K562 (cell line): Measurements from ENCODE around the gene PRTN3. TPM values are rescaled to one million over a fixed set of nuclear protein-coding genes. Genes with fewer than 3 reads are reported as not detected.
A peak's percentile ranks its signal among the peaks of the same experiment; 100 is the strongest.

Source experiments
- SAFB2 ChIP-seq: fragments of 200-400 bp; formaldehyde crosslinking; IDR thresholded peaks from 2 replicates; pipeline ENCODE4 v1.6.1; 2018; ENCODE audit warnings: borderline replicate concordance, low read length, low read depth, moderate library complexity; ENCODE audit not compliant: severe bottlenecking
- YY1 ChIP-seq, 3 experiments: IDR thresholded peaks; 2 replicates each; pipeline ENCODE4 v1.6.1; 2011; ENCODE audit warnings: low read length in 2 of 3, mild to moderate bottlenecking in 2 of 3, moderate library complexity in 2 of 3, borderline replicate concordance in 1 of 3, control low read depth in 1 of 3, low read depth in 1 of 3; ENCODE audit not compliant: insufficient read depth in 3 of 3, insufficient replicate concordance in 2 of 3, control insufficient read depth in 1 of 3, insufficient read length in 1 of 3; ENCODE audit errors: extremely low read depth in 1 of 3
- ZNF184 ChIP-seq: sonication (generic); formaldehyde crosslinking; IDR thresholded peaks from 2 replicates; pipeline ENCODE4 v1.5.0; 2020; ENCODE audit warnings: missing genetic modification reagents
- polyA plus RNA-seq, 8 experiments: library from polyadenylated mRNA; depleted of rRNA in 4 of 8; stranded (reverse) in 5 of 8; unstranded in 3 of 8; fragments of >200 nt; fragmentation: Nextera tagmentation in 2 of 8; fragmentation: Illumina TruSeq in 1 of 8; extraction: Ambion mirVana in 2 of 8; extraction: Trizol in 1 of 8; gene quantifications; 2 replicates each; pipeline versions ENCODE4 v1.2.1 to v1.2.3, GENCODE V29; 2011 to 2014; ENCODE audit warnings: inconsistent platforms in 1 of 8, missing spikeins in 1 of 8
- total RNA-seq, 7 experiments: library from RNA; depleted of rRNA in 6 of 7; stranded (reverse); fragments of >200 nt in 6 of 7; fragmentation: Illumina TruSeq in 2 of 7; extraction: Trizol in 2 of 7; gene quantifications; 2 replicates each; pipeline versions ENCODE4 v1.2.1 to v1.2.3, GENCODE V29; 2011 to 2021; ENCODE audit warnings: low replicate concordance in 1 of 7
- TF ChIP-seq, protein P1 (sequence below), 2 experiments: IDR thresholded peaks; 2 replicates each; pipeline ENCODE4 v1.6.1; 2011; ENCODE audit warnings: borderline replicate concordance in 1 of 2, control low read depth in 1 of 2, low read depth in 1 of 2, low read length in 1 of 2, mild to moderate bottlenecking in 1 of 2, mixed read lengths in 1 of 2, moderate library complexity in 1 of 2; ENCODE audit not compliant: insufficient read depth in 1 of 2, insufficient read length in 1 of 2, poor library complexity in 1 of 2, severe bottlenecking in 1 of 2; ENCODE audit errors: extremely low read depth in 1 of 2
- TF ChIP-seq, protein P2 (sequence below): sonication (generic); formaldehyde crosslinking; IDR thresholded peaks from 2 replicates; pipeline ENCODE4 v1.9.0; 2022; ENCODE audit warnings: mild to moderate bottlenecking, missing genetic modification reagents
- TF ChIP-seq, protein P3 (sequence below): fragments of 250-450 bp; sonication (Bioruptor Pico); IDR thresholded peaks from 2 replicates; pipeline ENCODE4 v1.5.0; 2021; ENCODE audit warnings: mild to moderate bottlenecking, moderate library complexity
- TF ChIP-seq, protein P4 (sequence below): fragments of 450-650 bp; IDR thresholded peaks from 2 replicates; pipeline ENCODE4 v1.6.1; 2018; ENCODE audit not compliant: partially characterized antibody
- TF ChIP-seq, protein P5 (sequence below), 3 experiments: IDR thresholded peaks in 2 of 3; conservative IDR thresholded peaks in 1 of 3; 2 replicates each; pipeline ENCODE4 v1.5.1; 2011 to 2012; ENCODE audit warnings: low read length in 3 of 3, mild to moderate bottlenecking in 3 of 3, control low read depth in 2 of 3, improper control_type of control experiment in 1 of 3, inconsistent platforms in 1 of 3, low read depth in 1 of 3, mixed read lengths in 1 of 3, moderate library complexity in 1 of 3; ENCODE audit not compliant: insufficient read depth in 2 of 3
- TF ChIP-seq, protein P6 (sequence below): IDR thresholded peaks from 3 replicates; pipeline ENCODE4 v1.6.1; 2011; ENCODE audit warnings: borderline replicate concordance, mild to moderate bottlenecking, moderate library complexity; ENCODE audit not compliant: insufficient read length; ENCODE audit errors: extremely low read depth

The PRTN3 gene
- total and polyA plus RNA-seq, 9 of the 15 experiments (the other 6 are each of a cell fraction or from before 2014, with no cell fraction given), result 0.14 to 0.86 (median 0.43) TPM; not detected in 3

DNA sequence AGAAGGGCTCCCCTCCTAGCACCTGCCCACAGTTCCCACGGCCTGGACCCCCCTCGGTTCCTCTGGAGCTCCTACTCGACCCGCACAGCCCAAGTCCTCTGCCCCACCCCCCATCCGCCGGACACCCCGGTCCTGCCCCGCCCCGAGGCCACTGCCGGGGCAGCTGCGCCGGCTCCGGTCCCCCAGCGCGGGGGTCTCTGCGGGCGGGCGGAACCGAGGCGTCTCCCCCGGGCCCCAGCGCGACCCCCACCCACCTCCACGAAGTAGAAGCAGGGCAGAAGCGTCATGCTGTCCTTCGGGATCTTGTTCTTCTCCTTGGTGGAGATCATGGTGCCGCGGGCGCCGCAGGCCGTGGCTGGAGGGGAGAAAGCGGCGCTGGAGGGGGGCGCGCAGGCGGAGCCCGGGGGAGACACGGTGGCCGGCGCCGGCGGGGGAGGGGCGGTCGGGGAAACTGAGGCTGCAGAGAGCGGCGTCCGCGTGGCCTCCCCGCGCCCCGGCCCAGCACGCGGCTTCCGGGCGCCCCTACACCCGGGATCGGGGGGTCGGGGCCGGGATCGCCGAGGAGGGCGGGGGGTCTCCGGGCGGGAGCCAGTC lies 19.5 kb upstream of the PRTN3 start (continued):
- TF ChIP-seq, protein P1, sequence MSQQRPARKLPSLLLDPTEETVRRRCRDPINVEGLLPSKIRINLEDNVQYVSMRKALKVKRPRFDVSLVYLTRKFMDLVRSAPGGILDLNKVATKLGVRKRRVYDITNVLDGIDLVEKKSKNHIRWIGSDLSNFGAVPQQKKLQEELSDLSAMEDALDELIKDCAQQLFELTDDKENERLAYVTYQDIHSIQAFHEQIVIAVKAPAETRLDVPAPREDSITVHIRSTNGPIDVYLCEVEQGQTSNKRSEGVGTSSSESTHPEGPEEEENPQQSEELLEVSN (IDR thresholded peaks at IDR 0.05; ENCODE audit: borderline replicate concordance in 1 of 2, extremely low read depth in 1 of 2, insufficient read depth in 1 of 2, insufficient read length in 1 of 2, low read depth in 1 of 2, low read length in 1 of 2, poor library complexity in 1 of 2, severe bottlenecking in 1 of 2), result peak in 1 of 2 experiments; percentile 50
- TF ChIP-seq YY1 (IDR thresholded peaks at IDR 0.05; ENCODE audit: borderline replicate concordance in 1 of 3, control insufficient read depth in 1 of 3, extremely low read depth in 1 of 3, insufficient read depth in 3 of 3, insufficient read length in 1 of 3, insufficient replicate concordance in 2 of 3, low read depth in 1 of 3, low read length in 2 of 3) (peak in 1 of 3 experiments; percentile 4), ZNF184 (CRISPR knock-in tag) (no peak), SAFB2 (no peak)
- TF ChIP-seq, protein P2, sequence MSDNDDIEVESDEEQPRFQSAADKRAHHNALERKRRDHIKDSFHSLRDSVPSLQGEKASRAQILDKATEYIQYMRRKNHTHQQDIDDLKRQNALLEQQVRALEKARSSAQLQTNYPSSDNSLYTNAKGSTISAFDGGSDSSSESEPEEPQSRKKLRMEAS, result peak; percentile 43; the same call in 1 of the 2 replicates
- TF ChIP-seq, protein P3, sequence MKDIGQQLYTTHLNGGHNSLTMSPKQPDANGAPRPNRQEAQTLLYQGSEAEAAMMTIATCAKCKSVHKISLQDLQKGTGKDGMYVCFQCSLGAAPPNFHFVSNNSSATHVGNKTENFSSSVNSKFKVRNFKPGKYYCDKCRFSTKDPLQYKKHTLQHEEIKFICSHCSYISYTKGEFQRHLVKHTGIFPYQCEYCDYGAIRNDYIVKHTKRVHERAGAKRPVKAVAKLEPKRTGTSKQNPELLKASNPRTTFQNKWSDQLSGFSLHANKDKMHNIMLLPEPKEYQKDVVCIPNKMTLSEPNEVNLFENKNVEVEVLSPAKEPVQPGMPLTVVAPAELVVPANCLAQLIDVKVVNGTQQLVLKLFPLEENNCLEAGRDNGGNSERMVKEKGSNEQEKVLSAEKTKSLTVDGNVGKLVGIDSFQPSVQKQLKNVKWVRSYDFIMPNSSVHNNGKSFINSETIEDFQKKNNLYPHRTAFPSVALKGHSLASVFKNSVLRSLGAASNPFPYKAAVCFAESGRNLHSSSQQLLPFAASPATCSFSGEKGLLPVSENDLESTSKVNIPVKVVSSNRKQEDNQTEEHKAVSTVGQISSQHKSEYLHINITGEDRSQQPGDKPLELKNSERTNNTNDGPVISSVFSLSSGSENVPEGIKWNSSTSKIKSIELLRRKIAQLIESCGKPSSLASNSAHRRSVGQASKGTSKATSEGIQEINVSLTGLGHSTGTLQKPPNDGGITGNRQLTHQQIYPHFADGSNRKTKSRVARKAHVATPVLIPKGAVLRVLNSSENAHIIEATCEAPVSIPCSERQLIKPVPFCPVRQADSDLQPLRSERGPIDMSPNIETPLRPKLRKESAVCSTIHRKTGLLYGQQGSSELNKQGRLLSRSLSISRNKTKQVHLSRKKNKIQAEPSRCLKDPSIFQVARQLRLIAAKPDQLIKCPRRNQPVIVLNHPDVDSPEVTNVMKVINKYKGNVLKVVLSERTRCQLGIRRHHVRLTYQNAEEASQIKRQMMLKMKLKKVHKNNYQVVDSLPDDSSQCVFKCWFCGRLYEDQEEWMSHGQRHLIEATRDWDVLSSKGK (CRISPR knock-in tag), result no peak
- TF ChIP-seq, protein P4, sequence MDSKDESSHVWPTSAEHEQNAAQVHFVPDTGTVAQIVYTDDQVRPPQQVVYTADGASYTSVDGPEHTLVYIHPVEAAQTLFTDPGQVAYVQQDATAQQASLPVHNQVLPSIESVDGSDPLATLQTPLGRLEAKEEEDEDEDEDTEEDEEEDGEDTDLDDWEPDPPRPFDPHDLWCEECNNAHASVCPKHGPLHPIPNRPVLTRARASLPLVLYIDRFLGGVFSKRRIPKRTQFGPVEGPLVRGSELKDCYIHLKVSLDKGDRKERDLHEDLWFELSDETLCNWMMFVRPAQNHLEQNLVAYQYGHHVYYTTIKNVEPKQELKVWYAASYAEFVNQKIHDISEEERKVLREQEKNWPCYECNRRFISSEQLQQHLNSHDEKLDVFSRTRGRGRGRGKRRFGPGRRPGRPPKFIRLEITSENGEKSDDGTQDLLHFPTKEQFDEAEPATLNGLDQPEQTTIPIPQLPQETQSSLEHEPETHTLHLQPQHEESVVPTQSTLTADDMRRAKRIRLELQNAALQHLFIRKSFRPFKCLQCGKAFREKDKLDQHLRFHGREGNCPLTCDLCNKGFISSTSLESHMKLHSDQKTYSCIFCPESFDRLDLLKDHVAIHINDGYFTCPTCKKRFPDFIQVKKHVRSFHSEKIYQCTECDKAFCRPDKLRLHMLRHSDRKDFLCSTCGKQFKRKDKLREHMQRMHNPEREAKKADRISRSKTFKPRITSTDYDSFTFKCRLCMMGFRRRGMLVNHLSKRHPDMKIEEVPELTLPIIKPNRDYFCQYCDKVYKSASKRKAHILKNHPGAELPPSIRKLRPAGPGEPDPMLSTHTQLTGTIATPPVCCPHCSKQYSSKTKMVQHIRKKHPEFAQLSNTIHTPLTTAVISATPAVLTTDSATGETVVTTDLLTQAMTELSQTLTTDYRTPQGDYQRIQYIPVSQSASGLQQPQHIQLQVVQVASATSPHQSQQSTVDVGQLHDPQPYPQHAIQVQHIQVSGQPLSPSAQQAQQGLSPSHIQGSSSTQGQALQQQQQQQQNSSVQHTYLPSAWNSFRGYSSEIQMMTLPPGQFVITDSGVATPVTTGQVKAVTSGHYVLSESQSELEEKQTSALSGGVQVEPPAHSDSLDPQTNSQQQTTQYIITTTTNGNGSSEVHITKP, result peak; percentile 65
- TF ChIP-seq, protein P5, sequence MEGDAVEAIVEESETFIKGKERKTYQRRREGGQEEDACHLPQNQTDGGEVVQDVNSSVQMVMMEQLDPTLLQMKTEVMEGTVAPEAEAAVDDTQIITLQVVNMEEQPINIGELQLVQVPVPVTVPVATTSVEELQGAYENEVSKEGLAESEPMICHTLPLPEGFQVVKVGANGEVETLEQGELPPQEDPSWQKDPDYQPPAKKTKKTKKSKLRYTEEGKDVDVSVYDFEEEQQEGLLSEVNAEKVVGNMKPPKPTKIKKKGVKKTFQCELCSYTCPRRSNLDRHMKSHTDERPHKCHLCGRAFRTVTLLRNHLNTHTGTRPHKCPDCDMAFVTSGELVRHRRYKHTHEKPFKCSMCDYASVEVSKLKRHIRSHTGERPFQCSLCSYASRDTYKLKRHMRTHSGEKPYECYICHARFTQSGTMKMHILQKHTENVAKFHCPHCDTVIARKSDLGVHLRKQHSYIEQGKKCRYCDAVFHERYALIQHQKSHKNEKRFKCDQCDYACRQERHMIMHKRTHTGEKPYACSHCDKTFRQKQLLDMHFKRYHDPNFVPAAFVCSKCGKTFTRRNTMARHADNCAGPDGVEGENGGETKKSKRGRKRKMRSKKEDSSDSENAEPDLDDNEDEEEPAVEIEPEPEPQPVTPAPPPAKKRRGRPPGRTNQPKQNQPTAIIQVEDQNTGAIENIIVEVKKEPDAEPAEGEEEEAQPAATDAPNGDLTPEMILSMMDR (IDR thresholded peaks at IDR 0.05 in 2 of 3, conservative IDR thresholded peaks at IDR 0.05 in 1 of 3; ENCODE audit: insufficient read depth in 2 of 3, low read depth in 1 of 3, low read length in 3 of 3), result no peak
- TF ChIP-seq, protein P6, sequence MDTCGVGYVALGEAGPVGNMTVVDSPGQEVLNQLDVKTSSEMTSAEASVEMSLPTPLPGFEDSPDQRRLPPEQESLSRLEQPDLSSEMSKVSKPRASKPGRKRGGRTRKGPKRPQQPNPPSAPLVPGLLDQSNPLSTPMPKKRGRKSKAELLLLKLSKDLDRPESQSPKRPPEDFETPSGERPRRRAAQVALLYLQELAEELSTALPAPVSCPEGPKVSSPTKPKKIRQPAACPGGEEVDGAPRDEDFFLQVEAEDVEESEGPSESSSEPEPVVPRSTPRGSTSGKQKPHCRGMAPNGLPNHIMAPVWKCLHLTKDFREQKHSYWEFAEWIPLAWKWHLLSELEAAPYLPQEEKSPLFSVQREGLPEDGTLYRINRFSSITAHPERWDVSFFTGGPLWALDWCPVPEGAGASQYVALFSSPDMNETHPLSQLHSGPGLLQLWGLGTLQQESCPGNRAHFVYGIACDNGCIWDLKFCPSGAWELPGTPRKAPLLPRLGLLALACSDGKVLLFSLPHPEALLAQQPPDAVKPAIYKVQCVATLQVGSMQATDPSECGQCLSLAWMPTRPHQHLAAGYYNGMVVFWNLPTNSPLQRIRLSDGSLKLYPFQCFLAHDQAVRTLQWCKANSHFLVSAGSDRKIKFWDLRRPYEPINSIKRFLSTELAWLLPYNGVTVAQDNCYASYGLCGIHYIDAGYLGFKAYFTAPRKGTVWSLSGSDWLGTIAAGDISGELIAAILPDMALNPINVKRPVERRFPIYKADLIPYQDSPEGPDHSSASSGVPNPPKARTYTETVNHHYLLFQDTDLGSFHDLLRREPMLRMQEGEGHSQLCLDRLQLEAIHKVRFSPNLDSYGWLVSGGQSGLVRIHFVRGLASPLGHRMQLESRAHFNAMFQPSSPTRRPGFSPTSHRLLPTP, result no peak
